CD4-positive, alpha-beta T cell treated with Interleukin-15 for 4 hours (primary cell): ENCODE measurements around the gene YBX2.
"Not testable (repeated sequence)": the region's sequence is repeated elsewhere in the genome, so short reads cannot be mapped to it uniquely, and the experiment has no call there.

Experiments used
- DNase-seq: peaks from one replicate; pipeline ENCODE4 v3.0.0-alpha.2; 2020; ENCODE audit warnings: low spot score

Gene YBX2

GRCh38 chr17:7262935-7263800, 31.3 kb downstream of the YBX2 start:
- DNase-seq, result no peak

- DNase-seq, result no peak
Observed at GRCh38 chr17:7262192-7262934, 32.1 kb downstream of the YBX2 start, which contains the start of gene CLDN7. CLDN7 (minus strand) TSS chr17:7262478; CDS start chr17:7262043, 435 bp downstream.

GRCh38 chr17:7261379-7262191, 32.9 kb downstream of the YBX2 start:
- DNase-seq, result no peak

- DNase-seq, result no peak
Observed at GRCh38 chr17:7260651-7261378, 33.6 kb downstream of the YBX2 start.

- no peak for DNase-seq
Observed at GRCh38 chr17:7260151-7260550, 34.3 kb downstream of the YBX2 start.

GRCh38 chr17:7259555-7259889, 34.9 kb downstream of the YBX2 start:
- DNase-seq, result no peak

- DNase-seq, result no peak
Observed at GRCh38 chr17:7258731-7259554, 35.5 kb downstream of the YBX2 start.

- DNase-seq, result no peak
Observed at GRCh38 chr17:7256766-7257456, 37.5 kb downstream of the YBX2 start.

GRCh38 chr17:7254511-7254910, 39.9 kb downstream of the YBX2 start:
- DNase-seq, result no peak

- DNase-seq, result no peak
Observed at GRCh38 chr17:7253082-7253481, 41.4 kb downstream of the YBX2 start.

- peak; percentile 88 for DNase-seq
Observed at GRCh38 chr17:7252176-7253043, 42.0 kb downstream of the YBX2 start, which contains the start of gene ELP5. ELP5 (plus strand) TSS chr17:7252215; CDS start chr17:7252551, 336 bp downstream.

- peak; percentile 99 for DNase-seq
Observed at GRCh38 chr17:7251661-7252175, 42.7 kb downstream of the YBX2 start, which contains the start of gene CTDNEP1. CTDNEP1 (minus strand) TSS chr17:7251734; CDS start chr17:7251296, 438 bp downstream.

- DNase-seq, result no peak
Observed at GRCh38 chr17:7250695-7251627, 43.5 kb downstream of the YBX2 start.

GRCh38 chr17:7249830-7250229, 44.6 kb downstream of the YBX2 start:
- no peak for DNase-seq

GRCh38 chr17:7249214-7249613, 45.2 kb downstream of the YBX2 start:
- DNase-seq, result no peak

GRCh38 chr17:7248796-7249195, 45.6 kb downstream of the YBX2 start:
- no peak for DNase-seq

- DNase-seq, result no peak
Observed at GRCh38 chr17:7246779-7247178, 47.7 kb downstream of the YBX2 start.

- DNase-seq, result not testable (repeated sequence)
Observed at GRCh38 chr17:7243838-7244237, 50.6 kb downstream of the YBX2 start.
